K562 (cell line): ENCODE measurements around the gene ZC3H10. TPM values are rescaled to one million over a fixed set of nuclear protein-coding genes. Genes with fewer than 3 reads are reported as not detected.

Experiments
- HDGF ChIP-seq: fragments of 450-650 bp; IDR thresholded peaks from 2 replicates; pipeline ENCODE4 v1.6.1; 2016
- MAFF ChIP-seq: IDR thresholded peaks from 2 replicates; pipeline ENCODE4 v1.6.1; 2012; ENCODE audit warnings: low read length, improper control_type of control experiment
- MAFG ChIP-seq: fragments of 450-650 bp; conservative IDR thresholded peaks from 2 replicates; pipeline ENCODE4 v1.6.1; 2016; ENCODE audit warnings: missing genetic modification characterization, missing compliant biosample characterization
- MAFK ChIP-seq: IDR thresholded peaks from 2 replicates; pipeline ENCODE4 v1.6.1; 2011; ENCODE audit warnings: low read length, improper control_type of control experiment
- POLR2AphosphoS2 ChIP-seq: IDR thresholded peaks from 2 replicates; pipeline ENCODE4 v1.6.1; 2012; ENCODE audit warnings: low read length, improper control_type of control experiment
- POLR2B ChIP-seq: fragments of 450-650 bp; IDR thresholded peaks from 2 replicates; pipeline ENCODE4 v1.6.1; 2018; ENCODE audit warnings: low read depth; ENCODE audit not compliant: partially characterized antibody
- RERE ChIP-seq: sonication (generic); formaldehyde crosslinking; IDR thresholded peaks from 2 replicates; pipeline ENCODE4 v1.8.0; 2023; ENCODE audit warnings: missing genetic modification reagents, mild to moderate bottlenecking, borderline replicate concordance
- ZNF143 ChIP-seq: sonication (generic); formaldehyde crosslinking; IDR thresholded peaks from 2 replicates; pipeline ENCODE4 v1.9.0; 2022; ENCODE audit warnings: mild to moderate bottlenecking, missing genetic modification reagents
- ZNF232 ChIP-seq: sonication (generic); formaldehyde crosslinking; IDR thresholded peaks from 2 replicates; pipeline ENCODE4 v1.8.0; 2022; ENCODE audit warnings: mild to moderate bottlenecking, missing genetic modification reagents
- ZNF316 ChIP-seq: fragments of 450-650 bp; IDR thresholded peaks from 2 replicates; pipeline ENCODE4 v1.6.1; 2016
- polyA plus RNA-seq, 8 experiments: library from polyadenylated mRNA; depleted of rRNA in 4 of 8; stranded (reverse) in 5 of 8; unstranded in 3 of 8; fragments of >200 nt; fragmentation: Nextera tagmentation in 2 of 8; fragmentation: Illumina TruSeq in 1 of 8; extraction: Ambion mirVana in 2 of 8; extraction: Trizol in 1 of 8; gene quantifications; 2 replicates each; pipeline versions ENCODE4 v1.2.1 to v1.2.3, GENCODE V29; 2011 to 2014; ENCODE audit warnings: inconsistent platforms in 1 of 8, missing spikeins in 1 of 8
- total RNA-seq, 7 experiments: library from RNA; depleted of rRNA in 6 of 7; stranded (reverse); fragments of >200 nt in 6 of 7; fragmentation: Illumina TruSeq in 2 of 7; extraction: Trizol in 2 of 7; gene quantifications; 2 replicates each; pipeline versions ENCODE4 v1.2.1 to v1.2.3, GENCODE V29; 2011 to 2021; ENCODE audit warnings: low replicate concordance in 1 of 7

Gene ZC3H10
- total and polyA plus RNA-seq, 9 of the 15 experiments (the other 6 are each of a cell fraction or from before 2014, with no cell fraction given) = 0.31 to 4.1 (median 1.6) TPM

GRCh38 chr12:56145217-56145616 is 27.2 kb downstream of the ZC3H10 start (continued):
- TF ChIP-seq RERE (CRISPR knock-in tag) (no peak), ZNF232 (CRISPR knock-in tag) (no peak), MAFF (peak; percentile 81), ZNF316 (peak; percentile 93), POLR2B (peak; percentile 51), HDGF (no peak), ZNF143 (CRISPR knock-in tag) (no peak), POLR2AphosphoS2 (peak; percentile 4; the same call in 1 of the 2 replicates), MAFK (peak; percentile 72; the same call in 1 of the 2 replicates), MAFG (tag) (peak; percentile 80)
